ENCODE measurements around the gene KIF4A. TPM values are rescaled to one million over a fixed set of nuclear protein-coding genes. Genes with fewer than 3 reads are reported as not detected.

Gene KIF4A
- total RNA-seq, 2 donors from 2014 or later = 27.6 to 40.6 TPM

- DNase-seq = no peak
- Mint-ChIP-seq H3K4me1 (peaks cover 6% of the 10 kb centered on the region), H3K36me3 (ENCODE audit: low read depth) (no peaks in the 10 kb centered on the region), H3K9me3 (peaks cover 51% of the 10 kb centered on the region), H3K27ac (no peak overlapping the region), H3K27me3 (ENCODE audit: insufficient read depth) (peaks cover 3% of the 10 kb centered on the region), H3K4me3 (no peak overlapping the region)
- Histone ChIP-seq H3K9me3 (ENCODE audit: control insufficient read depth, low read length) (no peaks in the 10 kb centered on the region), H3K4me1 (ENCODE audit: control insufficient read depth, insufficient read depth, low read length) (peaks cover 1% of the 10 kb centered on the region), H3K27me3 (ENCODE audit: control insufficient read depth, insufficient read depth, low read length, poor library complexity, severe bottlenecking) (no peaks in the 10 kb centered on the region), H3K9ac (ENCODE audit: extremely low read depth, low read length, poor library complexity, severe bottlenecking) (no peak overlapping the region), H3K27ac (ENCODE audit: low read depth, low read length) (no peak overlapping the region), H3K4me3 (ENCODE audit: low read length) (no peak overlapping the region), H3K36me3 (ENCODE audit: control insufficient read depth, insufficient read depth, low read length) (no peaks in the 10 kb centered on the region)
- TF ChIP-seq, protein P1, sequence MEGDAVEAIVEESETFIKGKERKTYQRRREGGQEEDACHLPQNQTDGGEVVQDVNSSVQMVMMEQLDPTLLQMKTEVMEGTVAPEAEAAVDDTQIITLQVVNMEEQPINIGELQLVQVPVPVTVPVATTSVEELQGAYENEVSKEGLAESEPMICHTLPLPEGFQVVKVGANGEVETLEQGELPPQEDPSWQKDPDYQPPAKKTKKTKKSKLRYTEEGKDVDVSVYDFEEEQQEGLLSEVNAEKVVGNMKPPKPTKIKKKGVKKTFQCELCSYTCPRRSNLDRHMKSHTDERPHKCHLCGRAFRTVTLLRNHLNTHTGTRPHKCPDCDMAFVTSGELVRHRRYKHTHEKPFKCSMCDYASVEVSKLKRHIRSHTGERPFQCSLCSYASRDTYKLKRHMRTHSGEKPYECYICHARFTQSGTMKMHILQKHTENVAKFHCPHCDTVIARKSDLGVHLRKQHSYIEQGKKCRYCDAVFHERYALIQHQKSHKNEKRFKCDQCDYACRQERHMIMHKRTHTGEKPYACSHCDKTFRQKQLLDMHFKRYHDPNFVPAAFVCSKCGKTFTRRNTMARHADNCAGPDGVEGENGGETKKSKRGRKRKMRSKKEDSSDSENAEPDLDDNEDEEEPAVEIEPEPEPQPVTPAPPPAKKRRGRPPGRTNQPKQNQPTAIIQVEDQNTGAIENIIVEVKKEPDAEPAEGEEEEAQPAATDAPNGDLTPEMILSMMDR (conservative IDR thresholded peaks at IDR 0.05) = no peak
- WGBS, 2 experiments (ENCODE audit: insufficient coverage in 1 of 2, insufficient read length in 1 of 2) = 80 to 97% methylated on average over 1 to 14 of the region's 15 CpGs
These were observed 136.7 kb downstream of the KIF4A start for GRCh38 chrX:70426286-70427278.

DNA sequence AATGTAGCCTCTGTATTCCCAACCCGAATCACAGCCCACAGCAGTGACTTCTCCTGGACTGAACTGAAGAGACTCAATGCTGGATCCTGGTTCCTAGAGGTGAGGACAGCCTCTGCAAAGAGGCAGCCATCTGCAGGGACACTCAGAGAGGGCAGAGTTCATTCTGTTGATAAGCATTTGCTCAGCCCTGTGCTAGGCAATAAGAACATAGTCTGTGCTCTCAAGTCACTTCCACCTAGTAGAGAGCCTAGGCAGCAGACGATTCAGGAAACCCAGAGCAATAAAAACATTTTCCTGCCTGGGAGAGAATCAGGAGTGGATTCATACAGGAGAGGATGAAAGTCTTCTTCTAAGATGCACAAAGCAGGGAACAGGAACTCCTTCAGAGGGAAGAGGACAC is 137.5 kb downstream of the KIF4A start:
- TF ChIP-seq, protein P1 (conservative IDR thresholded peaks at IDR 0.05) = no peak
- peaks cover 3% of the 10 kb centered on the region for H3K4me1 Mint-ChIP-seq
- H3K9me3 Mint-ChIP-seq = peaks cover 49% of the 10 kb centered on the region
- Histone ChIP-seq H3K27me3 (ENCODE audit: control insufficient read depth, insufficient read depth, low read length, poor library complexity, severe bottlenecking) (no peaks in the 10 kb centered on the region), H3K9ac (ENCODE audit: extremely low read depth, low read length, poor library complexity, severe bottlenecking) (no peak overlapping the region), H3K36me3 (ENCODE audit: control insufficient read depth, insufficient read depth, low read length) (no peaks in the 10 kb centered on the region), H3K27ac (ENCODE audit: low read depth, low read length) (no peak overlapping the region), H3K4me3 (ENCODE audit: low read length) (no peak overlapping the region), H3K4me1 (ENCODE audit: control insufficient read depth, insufficient read depth, low read length) (no peaks in the 10 kb centered on the region), H3K9me3 (ENCODE audit: control insufficient read depth, low read length) (no peaks in the 10 kb centered on the region)
- H3K27ac Mint-ChIP-seq = no peak overlapping the region
- WGBS, 2 experiments (ENCODE audit: insufficient coverage in 1 of 2, insufficient read length in 1 of 2) = 91 to 100% methylated on average over 1 to 2 of the region's 2 CpGs
- peaks cover 3% of the 10 kb centered on the region for H3K27me3 Mint-ChIP-seq (ENCODE audit: insufficient read depth)
- H3K36me3 Mint-ChIP-seq (ENCODE audit: low read depth) = no peaks in the 10 kb centered on the region
- DNase-seq = no peak
- H3K4me3 Mint-ChIP-seq = no peak overlapping the region

DNA sequence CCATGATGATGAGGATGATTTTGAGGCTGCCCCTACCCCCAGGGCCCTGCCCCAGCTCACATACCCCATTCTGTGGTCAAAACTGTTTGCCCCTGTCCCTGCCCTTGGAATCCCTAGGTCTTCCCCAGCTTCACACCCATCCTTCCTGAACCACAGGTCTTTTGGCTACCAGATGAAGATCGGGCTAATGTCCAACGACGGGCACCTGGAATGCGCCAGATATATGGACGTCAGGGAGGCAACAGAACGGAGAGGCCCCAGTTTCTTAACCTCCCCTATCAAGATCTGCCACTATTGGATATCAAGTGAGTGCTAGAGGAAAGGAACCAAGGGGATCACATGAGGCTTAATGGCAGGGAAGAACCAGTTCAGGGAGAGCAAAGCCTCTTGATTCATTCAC is 139.9 kb downstream of the KIF4A start:
- Histone ChIP-seq H3K27me3 (ENCODE audit: control insufficient read depth, insufficient read depth, low read length, poor library complexity, severe bottlenecking) (no peaks in the 10 kb centered on the region), H3K4me1 (ENCODE audit: control insufficient read depth, insufficient read depth, low read length) (no peaks in the 10 kb centered on the region), H3K9me3 (ENCODE audit: control insufficient read depth, low read length) (no peaks in the 10 kb centered on the region), H3K9ac (ENCODE audit: extremely low read depth, low read length, poor library complexity, severe bottlenecking) (no peak overlapping the region), H3K27ac (ENCODE audit: low read depth, low read length) (no peak overlapping the region), H3K36me3 (ENCODE audit: control insufficient read depth, insufficient read depth, low read length) (no peaks in the 10 kb centered on the region), H3K4me3 (ENCODE audit: low read length) (no peak overlapping the region)
- Mint-ChIP-seq H3K27ac (no peak overlapping the region), H3K27me3 (ENCODE audit: insufficient read depth) (no peaks in the 10 kb centered on the region), H3K4me3 (no peak overlapping the region), H3K9me3 (peaks cover 53% of the 10 kb centered on the region), H3K36me3 (ENCODE audit: low read depth) (no peaks in the 10 kb centered on the region), H3K4me1 (peaks cover 3% of the 10 kb centered on the region)
- no peak for DNase-seq
- TF ChIP-seq, protein P1 (conservative IDR thresholded peaks at IDR 0.05) = no peak
- WGBS, 2 experiments (ENCODE audit: insufficient coverage in 1 of 2, insufficient read length in 1 of 2) = 100% methylated on average over 3 of the region's 6 CpGs; no CpG with 5 or more reads in 1 of the 2 experiments
